KMS-11 (cell line): ENCODE measurements around the gene VWDE.

ENCODE experiments used
- H2AFZ ChIP-seq: fragments of 200-600 bp; sonication (generic); 2 replicates; pipeline ENCODE4 v1.6.1; 2016; ENCODE audit warnings: antibody characterized with exemption, mixed run types, low read depth
- H3K27ac ChIP-seq: fragments of 200-600 bp; sonication (generic); 2 replicates; pipeline ENCODE4 v1.6.1; 2016; ENCODE audit warnings: mild to moderate bottlenecking, mixed run types
- H3K27me3 ChIP-seq: fragments of 200-600 bp; sonication (generic); 2 replicates; pipeline ENCODE4 v1.6.1; 2017; ENCODE audit warnings: mild to moderate bottlenecking, low read depth, mixed run types, moderate library complexity; ENCODE audit not compliant: insufficient read depth
- H3K36me3 ChIP-seq: fragments of 200-600 bp; sonication (generic); 2 replicates; pipeline ENCODE4 v1.6.1; 2017; ENCODE audit warnings: mild to moderate bottlenecking, mixed run types; ENCODE audit not compliant: insufficient read depth
- H3K4me1 ChIP-seq: fragments of 200-600 bp; sonication (generic); 2 replicates; pipeline ENCODE4 v1.6.1; 2016; ENCODE audit warnings: mild to moderate bottlenecking, low read depth, mixed run types; ENCODE audit not compliant: poor library complexity, severe bottlenecking
- H3K4me2 ChIP-seq: fragments of 200-600 bp; sonication (generic); 2 replicates; pipeline ENCODE4 v1.7.0; 2016; ENCODE audit warnings: mild to moderate bottlenecking, mixed run types
- H3K4me3 ChIP-seq: fragments of 200-600 bp; sonication (generic); IDR thresholded peaks from 2 replicates; pipeline ENCODE4 v1.6.1; 2017; ENCODE audit warnings: low read depth, low read length, mixed read lengths; ENCODE audit not compliant: insufficient read depth
- H3K79me2 ChIP-seq: fragments of 200-600 bp; sonication (generic); 2 replicates; pipeline ENCODE4 v1.6.1; 2016; ENCODE audit warnings: low read depth, mixed run types; ENCODE audit not compliant: insufficient read depth
- H3K9ac ChIP-seq: fragments of 200-600 bp; sonication (generic); 2 replicates; pipeline ENCODE4 v1.6.1; 2016; ENCODE audit warnings: mild to moderate bottlenecking, mixed run types
- H4K20me1 ChIP-seq: fragments of 200-600 bp; sonication (generic); 2 replicates; pipeline ENCODE4 v1.6.1; 2016; ENCODE audit warnings: mild to moderate bottlenecking, mixed run types; ENCODE audit not compliant: insufficient read depth
- CTCF ChIP-seq: fragments of 200-600 bp; sonication (generic); conservative IDR thresholded peaks from 2 replicates; pipeline ENCODE4 v1.6.1; 2017; ENCODE audit warnings: low read depth, mild to moderate bottlenecking, antibody characterized with exemption, low read length, moderate library complexity, mixed read lengths

The VWDE gene

GRCh38 chr7:12373580-12374263 is 29.9 kb downstream of the VWDE start:
- no peaks in the 10 kb centered on the region for H3K27me3 ChIP-seq
- no peak overlapping the region for H2AFZ ChIP-seq
- no peak overlapping the region for H3K9ac ChIP-seq
- no peaks in the 10 kb centered on the region for H3K4me1 ChIP-seq
- H3K27ac ChIP-seq, result no peak overlapping the region
- H3K36me3 ChIP-seq, result no peaks in the 10 kb centered on the region; the same call in 1 of the 2 replicates
- no peak for TF ChIP-seq CTCF
- H3K4me2 ChIP-seq, result no peak overlapping the region
- H3K79me2 ChIP-seq, result no peaks in the 10 kb centered on the region
- H4K20me1 ChIP-seq, result no peaks in the 10 kb centered on the region
- no peak overlapping the region for H3K4me3 ChIP-seq

DNA sequence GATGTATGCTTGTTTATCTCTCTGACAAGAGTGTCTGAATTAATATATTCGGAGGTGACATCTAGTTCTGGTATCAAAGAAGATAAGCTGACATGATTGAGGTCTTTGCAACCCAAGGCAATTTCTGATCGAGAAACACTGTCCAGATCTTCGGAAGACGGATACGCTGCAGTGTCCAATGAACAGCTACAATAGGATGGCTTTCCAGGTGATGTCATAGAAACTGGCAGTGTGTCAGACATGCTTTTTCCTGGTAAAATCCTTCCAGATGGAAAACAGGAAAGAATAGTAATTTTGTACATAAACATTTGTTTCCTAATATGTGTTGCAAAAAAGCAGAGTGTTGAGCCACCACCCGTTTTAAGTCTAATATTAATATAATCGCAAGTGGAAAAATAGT is 33.4 kb downstream of the VWDE start:
- H3K79me2 ChIP-seq, result no peaks in the 10 kb centered on the region
- no peaks in the 10 kb centered on the region; the same call in 1 of the 2 replicates for H3K36me3 ChIP-seq
- H3K27me3 ChIP-seq, result no peaks in the 10 kb centered on the region
- H3K4me2 ChIP-seq, result no peak overlapping the region
- TF ChIP-seq CTCF, result no peak
- no peaks in the 10 kb centered on the region for H3K4me1 ChIP-seq
- no peak overlapping the region for H3K4me3 ChIP-seq
- H4K20me1 ChIP-seq, result no peaks in the 10 kb centered on the region
- H3K27ac ChIP-seq, result no peak overlapping the region
- H3K9ac ChIP-seq, result no peak overlapping the region
- H2AFZ ChIP-seq, result no peak overlapping the region

- Histone ChIP-seq H3K4me2 (no peak overlapping the region), H2AFZ (no peak overlapping the region), H3K4me3 (no peak overlapping the region), H3K4me1 (no peaks in the 10 kb centered on the region), H4K20me1 (no peaks in the 10 kb centered on the region), H3K36me3 (no peaks in the 10 kb centered on the region; the same call in 1 of the 2 replicates), H3K9ac (no peak overlapping the region), H3K27me3 (no peaks in the 10 kb centered on the region), H3K79me2 (no peaks in the 10 kb centered on the region), H3K27ac (no peak overlapping the region)
- no peak for TF ChIP-seq CTCF
These were observed 33.9 kb downstream of the VWDE start for GRCh38 chr7:12369756-12370155.

- Histone ChIP-seq H3K9ac (no peak overlapping the region), H4K20me1 (no peaks in the 10 kb centered on the region), H3K27ac (no peak overlapping the region), H3K79me2 (no peaks in the 10 kb centered on the region), H3K4me2 (no peak overlapping the region), H3K4me1 (no peaks in the 10 kb centered on the region), H3K27me3 (no peaks in the 10 kb centered on the region), H3K36me3 (no peaks in the 10 kb centered on the region; the same call in 1 of the 2 replicates), H2AFZ (no peak overlapping the region), H3K4me3 (no peak overlapping the region)
- TF ChIP-seq CTCF, result no peak
These were observed 34.6 kb downstream of the VWDE start for GRCh38 chr7:12369072-12369471.
